Skeletal muscle cell (primary cell): ENCODE results near the gene TFDP1.

Source experiments
- DNase-seq: peaks from one replicate; pipeline ENCODE4 v3.0.0-alpha.2; 2010; ENCODE audit warnings: low read depth
- H3K4me3 ChIP-seq: 2 replicates; pipeline ENCODE4 v1.5.1; 2011; ENCODE audit warnings: low read depth, mild to moderate bottlenecking, control low read depth, low read length, moderate library complexity

Gene TFDP1

GRCh38 chr13:113655346-113656002, 70.9 kb downstream of the TFDP1 start:
- DNase-seq, result no peak
- H3K4me3 ChIP-seq, result no peak overlapping the region

- DNase-seq, result no peak
- no peak overlapping the region for H3K4me3 ChIP-seq
Measured at GRCh38 chr13:113656003-113656588, 71.5 kb downstream of the TFDP1 start.

- no peak overlapping the region for H3K4me3 ChIP-seq
- DNase-seq, result no peak
Measured at GRCh38 chr13:113656831-113657671, 72.5 kb downstream of the TFDP1 start.

GRCh38 chr13:113657851-113658741, 73.5 kb downstream of the TFDP1 start, which contains the start of gene ATP4B:
Gene ATP4B, minus strand, starts transcription at chr13:113658198. Its CDS starts 54 bp downstream, at chr13:113658144.
- DNase-seq, result no peak
- no peak within 1 kb of the TSS for H3K4me3 ChIP-seq

- no peak overlapping the region for H3K4me3 ChIP-seq
- DNase-seq, result no peak
Measured at GRCh38 chr13:113658836-113659235, 74.3 kb downstream of the TFDP1 start.

GRCh38 chr13:113659337-113659736, 74.8 kb downstream of the TFDP1 start:
- no peak overlapping the region for H3K4me3 ChIP-seq
- no peak for DNase-seq

- no peak overlapping the region for H3K4me3 ChIP-seq
- no peak for DNase-seq
Measured at GRCh38 chr13:113660066-113660465, 75.5 kb downstream of the TFDP1 start.

- no peak for DNase-seq
Measured at GRCh38 chr13:113661509-113661908, 77.0 kb downstream of the TFDP1 start.

GRCh38 chr13:113663934-113664333, 79.4 kb downstream of the TFDP1 start:
- DNase-seq, result no peak
- no peak overlapping the region for H3K4me3 ChIP-seq

More at GRCh38 chr13:113661509-113661908, 77.0 kb downstream of the TFDP1 start:
- no peak overlapping the region for H3K4me3 ChIP-seq

- no peak overlapping the region for H3K4me3 ChIP-seq
- DNase-seq, result no peak
Measured at GRCh38 chr13:113664751-113665596, 80.4 kb downstream of the TFDP1 start.

- H3K4me3 ChIP-seq, result no peak overlapping the region
- no peak for DNase-seq
Measured at GRCh38 chr13:113665597-113666328, 81.2 kb downstream of the TFDP1 start.

GRCh38 chr13:113666329-113666670, 81.7 kb downstream of the TFDP1 start:
- H3K4me3 ChIP-seq, result no peak overlapping the region
- DNase-seq, result no peak

GRCh38 chr13:113666951-113667701, 82.6 kb downstream of the TFDP1 start, which contains the start of gene GRK1:
Gene GRK1, plus strand, starts transcription at chr13:113667219. Its CDS starts 168 bp downstream, at chr13:113667387.
- H3K4me3 ChIP-seq, result no peak within 1 kb of the TSS
- DNase-seq, result no peak

- DNase-seq, result no peak
- no peak overlapping the region for H3K4me3 ChIP-seq
Measured at GRCh38 chr13:113667771-113668490, 83.4 kb downstream of the TFDP1 start.

- DNase-seq, result no peak
- no peak overlapping the region for H3K4me3 ChIP-seq
Measured at GRCh38 chr13:113668491-113668971, 84.0 kb downstream of the TFDP1 start.

- no peak for DNase-seq
- no peak overlapping the region for H3K4me3 ChIP-seq
Measured at GRCh38 chr13:113669231-113669754, 84.7 kb downstream of the TFDP1 start.
